Heart right ventricle (tissue), 16 donors: ENCODE data around the gene TMEM258. TPM values are rescaled to one million over a fixed set of nuclear protein-coding genes. Genes with fewer than 3 reads are reported as not detected.

Experiments used
- ATAC-seq, 8 donors: fragments of 200-7000 bp; cut with Tn5 transposase; one replicate each; pipeline ENCODE4 v1.9.1; 2020; ENCODE audit warnings: mild to moderate bottlenecking in 8 of 8, moderate library complexity in 8 of 8, moderate number of reproducible peaks in 1 of 8
- DNase-seq, 2 donors: peaks; one replicate each; pipeline ENCODE4 v3.0.0-alpha.2; 2020
- H3K27ac ChIP-seq, 10 donors: fragments of 200-600 bp; sonication (generic) in 2 of 10; one replicate each; pipeline versions ENCODE4 v1.5.0 to v1.8.0; 2020 to 2022; ENCODE audit warnings: mild to moderate bottlenecking in 3 of 10
- H3K27me3 ChIP-seq, 7 donors: fragments of 200-600 bp; one replicate each; pipeline ENCODE4 v1.8.0; 2021 to 2022; ENCODE audit warnings: mild to moderate bottlenecking in 2 of 7
- H3K36me3 ChIP-seq, 9 donors: fragments of 200-600 bp; sonication (generic) in 1 of 9; one replicate each; pipeline versions ENCODE4 v1.5.0 to v1.8.0; 2020 to 2022; ENCODE audit warnings: mild to moderate bottlenecking in 2 of 9
- H3K4me1 ChIP-seq, 9 donors: fragments of 200-600 bp; sonication (generic) in 1 of 9; one replicate each; pipeline versions ENCODE4 v1.5.0 to v1.8.0; 2020 to 2022; ENCODE audit warnings: mild to moderate bottlenecking in 4 of 9
- H3K4me3 ChIP-seq, 10 donors: fragments of 200-600 bp; sonication (generic) in 2 of 10; one replicate each; pipeline versions ENCODE4 v1.5.0 to v1.8.0; 2020 to 2022; ENCODE audit warnings: mild to moderate bottlenecking in 7 of 10, moderate library complexity in 2 of 10
- H3K9me3 ChIP-seq, 11 donors: fragments of 200-600 bp in 10 of 11; sonication (generic) in 2 of 11; one replicate each; pipeline versions ENCODE4 v1.5.0 to v1.8.0; 2013 to 2022; ENCODE audit warnings: mild to moderate bottlenecking in 2 of 11, control low read depth in 1 of 11, moderate library complexity in 1 of 11
- CTCF ChIP-seq, 9 donors: fragments of 200-600 bp; sonication (generic) in 2 of 9; IDR thresholded peaks; one replicate each; pipeline versions ENCODE4 v1.5.0 to v1.8.0; 2021 to 2022; ENCODE audit warnings: antibody characterized with exemption in 9 of 9, mild to moderate bottlenecking in 5 of 9, moderate library complexity in 1 of 9
- WGBS, 2 donors: extraction: QIAGEN DNeasy Blood & Tissue Kit; methylation state at CpG; one replicate each; pipeline ENCODE4 v1.1.7; 2013; ENCODE audit warnings: inconsistent platforms in 1 of 2; 5-methylcytosine and 5-hydroxymethylcytosine counted together
- intact Hi-C, 10 donors: fragments of 100-400 bp; cut with DNase I; formaldehyde crosslinking; loops; one replicate each; pipeline versions ENCODE4 v1.11.1 to v1.14.2; 2022
- polyA plus RNA-seq, 2 donors: library from polyadenylated mRNA; stranded (reverse); fragments of 200-250 nt; gene quantifications; one replicate each; pipeline ENCODE4 v1.2.3, GENCODE V29; 2013
- total RNA-seq, 10 donors: library from RNA; stranded (reverse); fragmentation: NEBNext Ultra II Directional in 3 of 10; extraction: Animal tissue kit (Norgen Biotek cat#: 25700) in 3 of 10; gene quantifications; one replicate each; pipeline versions ENCODE4 v1.2.1 to v1.2.4, GENCODE V29; 2021 to 2023
- donor health status: Arrhythmogenic right ventricular cardiomyopathy.
- donor health status: ischemic (EF 13 %, LVEDD 7.1; RV severe dilation, severe dysfunction).
- donor health status: healthy with polysubstance abuse.
- donor health status: DM: no; HTN: yes; CAD: no.
- donor health status: DM: no; HTN: no; CAD: no.
- donor health status: ischemic (EF 25% LVEDD 6.9; RV normal size, moderate dysfunction).
- donor health status: ischemic (EF 25% LVEDD 5.7; RV mildly dilated, moderate dysfunction).
- donor health status: healthy.
- donor health status: DM: yes; HTN: yes; CAD: no.
- donor health status: Ischemic cardiomyopathy.
- donor health status: ischemic (EF 35%, LVEDD 5.7; RV mildly dilated, moderate dysfunction).
- donor health status: nonischemic (EF 11% LVEDD 7.7; RV severe dilation, severe dysfunction).
- donor health status: DM: yes; HTN: yes; CAD: no.
- donor health status: PGD.
- donor health status: ischemic (EF 29% LVEDD 5.4; RV normal size, mild dysfunction).
- donor health status: nonischemic (EF 23%, LVEDD 6.1; RV moderate dilation, normal function).

Gene TMEM258
- total and polyA plus RNA-seq, 12 donors: 80.7 to 273 (median 109) TPM

- Histone ChIP-seq H3K4me3 (no peak overlapping the region), H3K4me1 (peaks cover 0 to 22% (median 6%) of the 10 kb centered on the region in 9 donors), H3K36me3 (no peaks in the 10 kb centered on the region), H3K27ac (no peak overlapping the region), H3K9me3 (no peaks in the 10 kb centered on the region), H3K27me3 (peaks cover 0 to 13% (median 0%) of the 10 kb centered on the region in 7 donors)
- ATAC-seq: no peak
- DNase-seq: no peak
- intact Hi-C loops: no loop called here
- 72 to 79% methylated on average over 10 of the region's 10 CpGs for WGBS, 2 donors
- TF ChIP-seq CTCF (IDR thresholded peaks at IDR 0.05): no peak
These were observed 19.0 kb downstream of the TMEM258 start for GRCh38 chr11:61773356-61773755.

GRCh38 chr11:61771985-61772455 lies 20.4 kb downstream of the TMEM258 start:
- intact Hi-C loops: no loop called here
- H3K9me3 ChIP-seq: no peaks in the 10 kb centered on the region
- H3K36me3 ChIP-seq: no peaks in the 10 kb centered on the region
- H3K27me3 ChIP-seq: peaks cover 0 to 4% (median 0%) of the 10 kb centered on the region in 7 donors
- 55 to 56% methylated on average over 7 of the region's 7 CpGs for WGBS, 2 donors
- no peak for ATAC-seq
- H3K4me3 ChIP-seq: no peak overlapping the region
- no peak for DNase-seq
- H3K27ac ChIP-seq: no peak overlapping the region
- no peak for TF ChIP-seq CTCF (IDR thresholded peaks at IDR 0.05)
- H3K4me1 ChIP-seq: peaks cover 0 to 14% (median 0%) of the 10 kb centered on the region in 9 donors

GRCh38 chr11:61771195-61771894 lies 21.1 kb downstream of the TMEM258 start:
- TF ChIP-seq CTCF (IDR thresholded peaks at IDR 0.05): no peak
- Histone ChIP-seq H3K9me3 (no peaks in the 10 kb centered on the region), H3K36me3 (no peaks in the 10 kb centered on the region), H3K27ac (no peak overlapping the region), H3K4me1 (peaks cover 0 to 8% (median 0%) of the 10 kb centered on the region in 9 donors), H3K27me3 (no peaks in the 10 kb centered on the region), H3K4me3 (no peak overlapping the region)
- WGBS, 2 donors: 86 to 88% methylated on average over 15 of the region's 15 CpGs
- intact Hi-C loops: no loop called here
- ATAC-seq (no peak), DNase-seq (no peak)

GRCh38 chr11:61769946-61770683 lies 22.3 kb downstream of the TMEM258 start:
- 90 to 91% methylated on average over 19 to 20 of the region's 20 CpGs for WGBS, 2 donors
- DNase-seq: no peak
- TF ChIP-seq CTCF (IDR thresholded peaks at IDR 0.05): no peak
- Histone ChIP-seq H3K27ac (no peak overlapping the region), H3K36me3 (no peaks in the 10 kb centered on the region), H3K4me1 (peaks cover 0 to 8% (median 0%) of the 10 kb centered on the region in 9 donors), H3K9me3 (no peaks in the 10 kb centered on the region), H3K27me3 (no peaks in the 10 kb centered on the region), H3K4me3 (no peak overlapping the region)
- no peak for ATAC-seq
- intact Hi-C loops: no loop called here
